Prostate gland (tissue), 2 donors: ENCODE data around the gene PABPC1L. TPM values are rescaled to one million over a fixed set of nuclear protein-coding genes. Genes with fewer than 3 reads are reported as not detected.

ENCODE experiments used
- DNase-seq: peaks from one replicate; pipeline ENCODE4 v3.0.0-alpha.2; 2019; ENCODE audit warnings: low spot score
- H3K27ac ChIP-seq, 2 donors: fragments of 200-600 bp; sonication (generic); 2 replicates each; pipeline ENCODE4 v1.5.1; 2017 to 2019
- H3K27me3 ChIP-seq: fragments of 200-600 bp; sonication (generic); replicated peaks from 2 replicates; pipeline ENCODE4 v1.5.1; 2019; ENCODE audit not compliant: insufficient read depth
- H3K36me3 ChIP-seq, 2 donors: fragments of 200-600 bp; sonication (generic); 1 replicate in 1 of 2; 2 replicates in 1 of 2; pipeline versions ENCODE4 v1.5.1 to v1.8.1; 2017 to 2019
- H3K4me1 ChIP-seq: fragments of 200-600 bp; sonication (generic); replicated peaks from 2 replicates; pipeline ENCODE4 v1.5.1; 2019
- H3K4me3 ChIP-seq, 2 donors: fragments of 200-600 bp; sonication (generic); 2 replicates each; pipeline ENCODE4 v1.5.1; 2017 to 2019
- H3K9me3 ChIP-seq: fragments of 200-600 bp; sonication (generic); 2 replicates; pipeline ENCODE4 v1.5.1; 2017
- POLR2A ChIP-seq: fragments of 450-650 bp; IDR thresholded peaks from one replicate; pipeline ENCODE4 v1.6.1; 2016; ENCODE audit warnings: antibody characterized with exemption, mild to moderate bottlenecking
- POLR2AphosphoS5 ChIP-seq: sonication (generic); formaldehyde crosslinking; IDR thresholded peaks from one replicate; pipeline ENCODE4 v1.6.1; 2017; ENCODE audit warnings: antibody characterized with exemption
- WGBS: methylation state at CpG from one replicate; pipeline ENCODE4 v1.1.5; 2018; 5-methylcytosine and 5-hydroxymethylcytosine counted together
- intact Hi-C: fragments of 100-400 bp; cut with DNase I; formaldehyde crosslinking; loops from one replicate; pipeline ENCODE4 v1.14.2; 2022
- total RNA-seq, 2 donors: library from RNA; depleted of rRNA; stranded (reverse); fragments of >200 nt; gene quantifications; one replicate each; pipeline ENCODE4 v1.1.0, GENCODE V29; 2016
- TF ChIP-seq, protein P1 (sequence below), 4 experiments: fragments of 200-600 bp in 2 of 4; fragments of 450-650 bp in 2 of 4; sonication (generic) in 2 of 4; IDR thresholded peaks; 1 replicate in 3 of 4; 2 replicates in 1 of 4; pipeline ENCODE4 v1.5.1; 2016 to 2019; ENCODE audit warnings: antibody characterized with exemption in 4 of 4, mild to moderate bottlenecking in 2 of 4, moderate library complexity in 2 of 4

The PABPC1L gene
- total RNA-seq, 2 donors from 2014 or later, result 35.6 to 48.9 TPM

DNA sequence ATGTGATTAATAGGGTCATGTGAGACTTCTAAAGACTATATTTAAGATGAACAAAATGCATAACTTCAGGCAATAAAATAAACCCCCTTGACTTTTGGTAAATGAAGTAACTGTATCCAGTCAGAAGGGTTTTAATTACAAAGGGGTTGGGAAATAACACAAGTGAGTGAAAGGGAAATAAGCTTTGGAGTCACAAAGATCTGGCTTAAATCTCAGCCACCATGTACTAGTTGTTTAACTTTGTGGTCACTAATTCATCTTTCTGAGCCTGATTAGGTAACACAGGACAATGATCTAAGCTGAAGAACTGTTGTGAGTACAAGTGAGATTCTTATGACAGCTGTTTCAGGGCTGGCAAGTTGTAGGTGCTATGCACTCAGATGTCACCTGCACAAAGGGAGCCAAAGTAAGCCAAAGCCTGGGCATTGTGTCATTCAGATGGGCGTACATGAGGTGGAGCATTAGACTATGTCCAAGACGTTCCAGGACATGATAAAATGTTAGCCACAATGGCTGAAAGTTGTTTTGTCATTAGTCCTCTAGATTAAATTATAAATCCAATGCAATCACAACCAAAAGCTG is 36.5 kb downstream of the PABPC1L start:
- no peaks in the 10 kb centered on the region for H3K9me3 ChIP-seq
- no peak overlapping the region for H3K27ac ChIP-seq
- no peak overlapping the region for H3K4me3 ChIP-seq
- no peak for DNase-seq
- intact Hi-C loops, result no loop called here
- no peak for TF ChIP-seq POLR2AphosphoS5
- TF ChIP-seq, protein P1, sequence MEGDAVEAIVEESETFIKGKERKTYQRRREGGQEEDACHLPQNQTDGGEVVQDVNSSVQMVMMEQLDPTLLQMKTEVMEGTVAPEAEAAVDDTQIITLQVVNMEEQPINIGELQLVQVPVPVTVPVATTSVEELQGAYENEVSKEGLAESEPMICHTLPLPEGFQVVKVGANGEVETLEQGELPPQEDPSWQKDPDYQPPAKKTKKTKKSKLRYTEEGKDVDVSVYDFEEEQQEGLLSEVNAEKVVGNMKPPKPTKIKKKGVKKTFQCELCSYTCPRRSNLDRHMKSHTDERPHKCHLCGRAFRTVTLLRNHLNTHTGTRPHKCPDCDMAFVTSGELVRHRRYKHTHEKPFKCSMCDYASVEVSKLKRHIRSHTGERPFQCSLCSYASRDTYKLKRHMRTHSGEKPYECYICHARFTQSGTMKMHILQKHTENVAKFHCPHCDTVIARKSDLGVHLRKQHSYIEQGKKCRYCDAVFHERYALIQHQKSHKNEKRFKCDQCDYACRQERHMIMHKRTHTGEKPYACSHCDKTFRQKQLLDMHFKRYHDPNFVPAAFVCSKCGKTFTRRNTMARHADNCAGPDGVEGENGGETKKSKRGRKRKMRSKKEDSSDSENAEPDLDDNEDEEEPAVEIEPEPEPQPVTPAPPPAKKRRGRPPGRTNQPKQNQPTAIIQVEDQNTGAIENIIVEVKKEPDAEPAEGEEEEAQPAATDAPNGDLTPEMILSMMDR (IDR thresholded peaks at IDR 0.05), result no peak
- TF ChIP-seq POLR2A, result no peak
- H3K27me3 ChIP-seq, result no peaks in the 10 kb centered on the region
- peaks cover 5 to 17% of the 10 kb centered on the region in 2 donors for H3K36me3 ChIP-seq
- H3K4me1 ChIP-seq, result no peaks in the 10 kb centered on the region
- 79% methylated on average over 2 of the region's 2 CpGs for WGBS

DNA sequence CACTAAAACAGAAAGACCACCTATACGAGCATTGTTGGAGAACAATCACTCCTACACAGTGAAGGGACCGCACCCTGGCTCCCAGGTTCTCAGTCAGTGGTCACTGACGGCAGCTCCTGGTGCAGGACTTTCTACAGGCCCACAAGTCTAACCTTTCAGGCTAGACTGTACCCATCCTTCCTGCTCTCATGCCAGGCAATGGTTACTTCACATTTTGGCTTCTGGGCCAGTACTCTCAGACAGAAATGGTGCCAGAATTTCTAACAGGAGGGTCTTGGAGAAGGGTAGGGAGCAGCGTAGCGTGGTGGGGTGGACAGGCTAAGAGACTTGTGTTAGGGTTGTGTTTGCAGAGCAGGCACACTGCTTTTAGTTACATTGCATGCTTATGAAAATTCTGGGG is 38.2 kb downstream of the PABPC1L start:
- intact Hi-C loops, result no loop called here
- H3K36me3 ChIP-seq, result peaks cover 5 to 8% of the 10 kb centered on the region in 2 donors
- H3K4me3 ChIP-seq, result no peak overlapping the region
- TF ChIP-seq POLR2AphosphoS5 (no peak), POLR2A (no peak)
- TF ChIP-seq, protein P1 (IDR thresholded peaks at IDR 0.05), result no peak
- DNase-seq, result no peak
- H3K27me3 ChIP-seq, result no peaks in the 10 kb centered on the region
- no peak overlapping the region for H3K27ac ChIP-seq
- no peaks in the 10 kb centered on the region for H3K4me1 ChIP-seq
- WGBS, result 94% methylated on average over 5 of the region's 5 CpGs
- H3K9me3 ChIP-seq, result no peaks in the 10 kb centered on the region

DNA sequence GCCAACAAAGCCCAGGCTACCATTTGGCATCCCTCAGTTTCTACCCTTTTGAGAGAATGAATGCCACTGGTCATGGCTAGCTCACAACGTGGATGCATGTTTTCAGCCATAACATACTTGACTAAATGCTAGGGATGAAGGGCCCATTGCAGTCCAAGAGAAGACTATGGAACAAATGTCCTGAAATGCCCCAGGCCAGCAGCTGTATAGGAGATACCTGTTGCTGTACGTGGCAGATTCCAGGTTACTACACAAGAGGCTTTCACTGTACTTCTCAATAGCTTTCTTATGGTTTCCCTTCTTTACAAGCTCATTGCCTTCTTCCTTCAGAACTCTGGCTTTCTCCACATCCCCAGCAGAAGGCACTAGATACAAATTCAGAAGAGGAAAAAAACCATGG is 38.7 kb downstream of the PABPC1L start:
- no peak overlapping the region for H3K4me3 ChIP-seq
- TF ChIP-seq, protein P1 (IDR thresholded peaks at IDR 0.05), result no peak
- TF ChIP-seq POLR2A, result no peak
- no peak for TF ChIP-seq POLR2AphosphoS5
- no peak for DNase-seq
- no peaks in the 10 kb centered on the region for H3K9me3 ChIP-seq
- H3K27me3 ChIP-seq, result no peaks in the 10 kb centered on the region
- no peak overlapping the region for H3K27ac ChIP-seq
- peaks cover 5 to 8% of the 10 kb centered on the region in 2 donors for H3K36me3 ChIP-seq
- 92% methylated on average over 2 of the region's 2 CpGs for WGBS
- H3K4me1 ChIP-seq, result no peaks in the 10 kb centered on the region
- intact Hi-C loops, result no loop called here

DNA sequence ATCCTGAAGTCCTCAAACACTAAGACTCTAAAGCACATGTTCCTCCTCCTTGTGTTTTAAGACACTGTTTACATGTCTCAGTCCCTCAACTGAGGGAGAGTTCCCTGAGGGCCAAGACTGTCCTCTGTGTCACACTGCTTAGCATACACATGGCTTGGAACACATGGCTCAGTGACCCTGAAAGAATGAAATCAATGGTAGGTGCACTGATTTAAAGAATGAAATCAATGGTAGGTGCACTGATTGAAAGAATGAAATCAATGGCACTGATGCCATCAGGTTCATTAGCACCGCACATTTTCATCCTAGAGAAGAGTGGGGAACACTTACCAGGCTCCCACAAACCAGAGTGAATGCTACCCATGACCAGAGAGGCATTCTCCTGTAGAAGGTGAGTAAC is 40.5 kb downstream of the PABPC1L start:
- Histone ChIP-seq H3K4me3 (no peak overlapping the region), H3K9me3 (no peaks in the 10 kb centered on the region), H3K4me1 (no peaks in the 10 kb centered on the region), H3K27me3 (no peaks in the 10 kb centered on the region), H3K36me3 (peaks cover 5 to 8% of the 10 kb centered on the region in 2 donors), H3K27ac (no peak overlapping the region)
- DNase-seq, result no peak
- WGBS, result 100% methylated on average over 1 of the region's 1 CpG
- intact Hi-C loops, result no loop called here
- TF ChIP-seq POLR2AphosphoS5, result no peak
- no peak for TF ChIP-seq POLR2A
- TF ChIP-seq, protein P1 (IDR thresholded peaks at IDR 0.05), result no peak

DNA sequence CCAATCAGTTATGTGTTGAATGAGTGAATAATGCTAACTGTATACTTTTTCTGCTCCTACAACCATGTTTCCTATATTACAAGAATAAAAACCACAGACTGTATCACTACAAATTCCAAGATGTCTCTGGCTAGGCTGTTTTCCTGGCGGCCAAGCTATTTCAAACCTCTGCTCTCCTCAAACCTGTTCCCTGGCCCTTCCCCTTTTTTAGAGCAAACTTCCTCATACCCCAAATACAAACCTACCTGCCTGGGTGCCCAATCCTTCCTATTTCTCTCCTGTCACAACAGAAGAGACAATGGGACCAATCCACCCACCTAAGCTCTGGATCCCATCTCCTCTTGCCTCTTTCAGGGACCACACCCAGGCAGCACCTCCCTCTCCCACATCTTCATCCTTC is 42.9 kb downstream of the PABPC1L start:
- Histone ChIP-seq H3K27me3 (no peaks in the 10 kb centered on the region), H3K27ac (no peak overlapping the region), H3K4me1 (no peaks in the 10 kb centered on the region), H3K36me3 (peaks cover 5 to 8% of the 10 kb centered on the region in 2 donors), H3K9me3 (no peaks in the 10 kb centered on the region), H3K4me3 (no peak overlapping the region)
- TF ChIP-seq POLR2A (no peak), POLR2AphosphoS5 (no peak)
- TF ChIP-seq, protein P1 (IDR thresholded peaks at IDR 0.05), result no peak
- intact Hi-C loops, result no loop called here
- no peak for DNase-seq
- 54% methylated on average over 1 of the region's 1 CpG for WGBS
